HS-5 (cell line): Measurements from ENCODE around the gene ANKRD6.

Source experiments
- DNase-seq: peaks from one replicate; pipeline ENCODE4 v3.0.0-alpha.2; 2012; ENCODE audit warnings: low read depth

The ANKRD6 gene

GRCh38 chr6:89657445-89658158 is 224.7 kb downstream of the ANKRD6 start:
- no peak for DNase-seq

GRCh38 chr6:89660981-89661380 is 228.0 kb downstream of the ANKRD6 start:
- DNase-seq = no peak

- DNase-seq = no peak
These were observed 228.6 kb downstream of the ANKRD6 start for GRCh38 chr6:89661559-89661958.

GRCh38 chr6:89662659-89663223 is 229.8 kb downstream of the ANKRD6 start:
- no peak for DNase-seq

GRCh38 chr6:89667872-89668556 is 235.1 kb downstream of the ANKRD6 start:
- DNase-seq = no peak

- DNase-seq = no peak
These were observed 236.1 kb downstream of the ANKRD6 start for GRCh38 chr6:89669002-89669401.

GRCh38 chr6:89670935-89671565 is 238.1 kb downstream of the ANKRD6 start:
- DNase-seq = no peak

GRCh38 chr6:89675949-89676748 is 243.2 kb downstream of the ANKRD6 start:
- no peak for DNase-seq

GRCh38 chr6:89678531-89678930 is 245.6 kb downstream of the ANKRD6 start:
- no peak for DNase-seq

GRCh38 chr6:89679215-89680120 is 246.5 kb downstream of the ANKRD6 start:
- no peak for DNase-seq

GRCh38 chr6:89680150-89680549 is 247.2 kb downstream of the ANKRD6 start:
- DNase-seq = no peak

GRCh38 chr6:89680551-89680950 is 247.6 kb downstream of the ANKRD6 start:
- no peak for DNase-seq

- DNase-seq = no peak
These were observed 249.1 kb downstream of the ANKRD6 start for GRCh38 chr6:89681983-89682564.

- no peak for DNase-seq
These were observed 250.0 kb downstream of the ANKRD6 start for GRCh38 chr6:89682991-89683390.
